ENCODE data around the gene RARS1. TPM values are rescaled to one million over a fixed set of nuclear protein-coding genes. Genes with fewer than 3 reads are reported as not detected.
"Not testable (repeated sequence)": the region's sequence is repeated elsewhere in the genome, so short reads cannot be mapped to it uniquely, and the experiment has no call there.

The RARS1 gene
- total RNA-seq, 1 donor from 2014 or later, result 131 TPM

DNA sequence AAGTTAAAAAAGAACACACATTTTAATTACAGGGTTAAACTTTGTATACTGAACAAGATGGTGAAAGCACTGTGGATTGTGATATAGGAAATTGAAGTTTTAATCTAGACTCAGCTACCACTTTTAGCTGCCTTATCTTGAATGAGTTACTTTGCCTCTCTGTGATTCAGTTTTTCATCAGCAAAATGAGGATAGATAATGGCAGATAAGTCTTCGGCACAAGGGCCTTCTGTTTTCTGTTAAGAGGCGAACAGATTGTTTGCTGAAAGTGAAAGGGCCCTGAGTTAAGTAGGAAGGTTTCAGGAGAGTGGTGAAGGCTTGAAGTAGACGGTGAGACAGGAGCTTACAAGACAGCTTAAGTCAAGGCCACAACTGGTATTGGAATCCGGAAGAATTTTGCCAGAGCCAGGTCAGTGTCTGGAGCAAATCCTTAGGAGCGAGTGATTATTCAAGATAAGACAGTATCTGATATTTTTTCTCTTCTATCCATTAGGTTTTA lies 7.8 kb downstream of the RARS1 start:
- peaks cover 76% of the 10 kb centered on the region for H3K36me3 Mint-ChIP-seq (ENCODE audit: low read depth)
- no peaks in the 10 kb centered on the region for H3K27me3 Mint-ChIP-seq (ENCODE audit: low read depth)

DNA sequence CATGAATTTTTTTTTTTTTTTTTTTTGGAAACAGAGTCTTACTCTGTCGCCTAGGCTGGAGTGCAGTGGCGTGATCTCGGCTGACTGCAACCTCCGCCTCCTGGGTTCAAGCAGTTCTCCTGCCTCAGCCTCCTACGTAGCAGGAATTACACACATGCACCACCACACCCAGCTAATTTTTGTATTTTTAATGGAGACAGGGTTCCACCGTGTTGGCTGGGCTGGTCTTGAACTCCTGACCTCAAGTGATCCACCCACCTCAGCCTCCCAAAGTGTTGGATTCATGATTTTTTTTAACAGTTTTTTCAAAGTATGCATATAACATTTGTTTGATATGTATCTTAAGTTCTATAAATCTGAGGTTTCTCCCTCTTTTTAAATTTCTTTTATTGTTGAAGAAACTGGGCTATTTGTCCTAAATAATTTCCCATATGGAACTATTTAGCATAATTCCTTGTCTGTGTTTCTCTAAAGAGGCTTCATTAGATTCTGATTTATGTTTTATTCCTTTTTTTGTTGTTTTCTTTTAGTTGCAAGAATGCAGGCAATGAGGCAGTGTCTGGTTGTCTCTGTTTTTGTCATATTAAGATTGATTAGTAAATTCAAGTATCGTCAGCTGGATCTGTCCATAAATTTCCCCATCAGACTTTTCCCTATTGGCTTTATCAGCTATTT lies 16.4 kb downstream of the RARS1 start:
- intact Hi-C loops (cut with micrococcal nuclease), result no loop called here
- Mint-ChIP-seq H3K4me3 (ENCODE audit: low read depth) (no peak overlapping the region), H3K27me3 (ENCODE audit: low read depth) (no peaks in the 10 kb centered on the region), H3K36me3 (ENCODE audit: low read depth) (peaks cover 51% of the 10 kb centered on the region), H3K27ac (no peak overlapping the region), H3K9me3 (no peaks in the 10 kb centered on the region), H3K4me1 (ENCODE audit: low read depth) (no peaks in the 10 kb centered on the region)
- DNase-seq (ENCODE audit: low spot score), result no peak

More for the DNA sequence above, 7.8 kb downstream of the RARS1 start:
- no peak overlapping the region for H3K4me3 Mint-ChIP-seq (ENCODE audit: low read depth)
- DNase-seq (ENCODE audit: low spot score), result no peak
- no peaks in the 10 kb centered on the region for H3K9me3 Mint-ChIP-seq
- peaks cover 5% of the 10 kb centered on the region for H3K4me1 Mint-ChIP-seq (ENCODE audit: low read depth)
- H3K27ac Mint-ChIP-seq, result no peak overlapping the region
- intact Hi-C loops (cut with micrococcal nuclease), result no loop called here

DNA sequence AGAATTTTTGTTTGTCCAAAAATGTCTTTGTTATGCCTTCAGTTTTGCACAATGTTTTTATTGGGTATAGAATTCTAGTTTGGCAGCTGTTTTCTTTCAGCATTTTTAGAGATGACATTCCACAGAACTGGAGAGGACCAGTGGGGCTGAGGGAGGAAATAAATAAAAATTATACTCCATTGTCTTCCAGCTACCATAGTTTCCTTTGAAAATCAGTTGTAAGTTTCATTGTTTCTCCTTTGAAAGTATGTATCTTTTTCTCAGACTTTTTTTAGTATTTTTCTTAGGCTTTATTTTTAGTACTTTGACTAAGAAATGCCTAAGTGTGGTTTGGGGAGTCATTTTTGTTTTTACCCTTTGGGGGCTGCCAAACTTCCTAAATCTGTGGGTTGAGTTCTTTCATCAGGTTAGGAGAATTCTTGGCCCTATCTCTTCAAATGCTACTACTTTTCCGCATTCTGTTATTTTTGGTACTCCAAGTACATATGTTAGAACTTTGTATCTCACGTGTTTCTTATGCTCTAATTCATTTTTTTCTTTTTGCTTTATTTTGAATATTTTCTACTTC lies 27.7 kb downstream of the RARS1 start:
- Mint-ChIP-seq H3K4me3 (ENCODE audit: low read depth) (no peak overlapping the region), H3K36me3 (ENCODE audit: low read depth) (peaks cover 96% of the 10 kb centered on the region), H3K9me3 (peaks cover 17% of the 10 kb centered on the region), H3K4me1 (ENCODE audit: low read depth) (no peaks in the 10 kb centered on the region), H3K27ac (no peak overlapping the region), H3K27me3 (ENCODE audit: low read depth) (no peaks in the 10 kb centered on the region)
- intact Hi-C loops (cut with micrococcal nuclease), result no loop called here
- no peak for DNase-seq (ENCODE audit: low spot score)

DNA sequence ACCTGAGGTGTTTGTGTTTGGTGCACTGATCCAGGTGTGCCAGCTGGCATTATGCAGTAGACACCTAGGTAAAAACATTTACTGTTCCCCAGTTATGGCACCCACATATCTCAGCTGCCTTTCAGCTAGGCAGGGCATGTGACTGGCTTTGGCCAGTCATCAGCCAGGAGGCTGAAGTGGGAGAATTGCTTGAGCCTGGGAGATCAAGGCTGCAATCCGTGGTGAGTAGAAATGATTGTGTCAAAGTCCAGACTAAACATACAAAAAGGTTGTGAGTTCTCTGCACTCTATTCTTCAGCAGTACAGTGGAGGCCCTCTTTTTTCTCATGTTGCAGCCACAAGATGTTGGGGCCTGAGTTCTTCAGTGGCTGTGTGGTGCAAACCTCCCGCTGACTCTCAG lies 39.6 kb downstream of the RARS1 start:
- Mint-ChIP-seq H3K27ac (no peak overlapping the region), H3K27me3 (ENCODE audit: low read depth) (peaks cover 27% of the 10 kb centered on the region), H3K36me3 (ENCODE audit: low read depth) (no peaks in the 10 kb centered on the region), H3K9me3 (peaks cover 6% of the 10 kb centered on the region), H3K4me3 (ENCODE audit: low read depth) (no peak overlapping the region), H3K4me1 (ENCODE audit: low read depth) (peaks cover 8% of the 10 kb centered on the region)
- intact Hi-C loops (cut with micrococcal nuclease), result no loop called here
- DNase-seq (ENCODE audit: low spot score), result no peak

DNA sequence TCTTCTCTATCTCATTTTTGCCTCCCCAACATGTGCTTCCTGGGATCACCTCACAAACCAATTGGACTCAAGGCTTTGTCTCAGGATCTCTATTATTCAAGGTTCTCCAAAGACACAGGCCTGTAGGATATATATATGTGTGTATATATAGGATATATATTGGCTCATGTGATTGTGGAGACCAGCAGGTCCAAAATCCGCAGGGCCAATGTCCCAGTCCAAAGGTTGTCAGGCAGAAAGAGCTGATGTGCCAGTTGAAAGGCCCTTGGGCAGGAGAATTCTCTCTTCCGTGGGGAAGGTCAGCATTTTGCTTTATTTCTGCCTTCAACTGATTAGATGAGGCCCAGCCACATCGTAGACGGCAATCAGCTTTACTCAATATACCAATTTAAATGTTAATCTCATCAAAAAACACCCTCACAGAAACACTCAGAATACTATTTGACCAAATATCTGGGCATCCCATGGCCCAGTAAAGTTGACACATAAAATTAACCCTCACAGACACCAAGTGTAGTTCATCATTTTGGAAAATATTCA lies 41.6 kb downstream of the RARS1 start:
- DNase-seq (ENCODE audit: low spot score), result no peak
- Mint-ChIP-seq H3K36me3 (ENCODE audit: low read depth) (no peaks in the 10 kb centered on the region), H3K4me3 (ENCODE audit: low read depth) (no peak overlapping the region), H3K27me3 (ENCODE audit: low read depth) (peaks cover 38% of the 10 kb centered on the region), H3K4me1 (ENCODE audit: low read depth) (peaks cover 8% of the 10 kb centered on the region), H3K9me3 (peaks cover 6% of the 10 kb centered on the region), H3K27ac (no peak overlapping the region)
- intact Hi-C loops (cut with micrococcal nuclease), result loop anchor here (1.0 kb wide), 1 partner anchor 42 kb away; the partner anchor contains the start of gene RARS1

DNA sequence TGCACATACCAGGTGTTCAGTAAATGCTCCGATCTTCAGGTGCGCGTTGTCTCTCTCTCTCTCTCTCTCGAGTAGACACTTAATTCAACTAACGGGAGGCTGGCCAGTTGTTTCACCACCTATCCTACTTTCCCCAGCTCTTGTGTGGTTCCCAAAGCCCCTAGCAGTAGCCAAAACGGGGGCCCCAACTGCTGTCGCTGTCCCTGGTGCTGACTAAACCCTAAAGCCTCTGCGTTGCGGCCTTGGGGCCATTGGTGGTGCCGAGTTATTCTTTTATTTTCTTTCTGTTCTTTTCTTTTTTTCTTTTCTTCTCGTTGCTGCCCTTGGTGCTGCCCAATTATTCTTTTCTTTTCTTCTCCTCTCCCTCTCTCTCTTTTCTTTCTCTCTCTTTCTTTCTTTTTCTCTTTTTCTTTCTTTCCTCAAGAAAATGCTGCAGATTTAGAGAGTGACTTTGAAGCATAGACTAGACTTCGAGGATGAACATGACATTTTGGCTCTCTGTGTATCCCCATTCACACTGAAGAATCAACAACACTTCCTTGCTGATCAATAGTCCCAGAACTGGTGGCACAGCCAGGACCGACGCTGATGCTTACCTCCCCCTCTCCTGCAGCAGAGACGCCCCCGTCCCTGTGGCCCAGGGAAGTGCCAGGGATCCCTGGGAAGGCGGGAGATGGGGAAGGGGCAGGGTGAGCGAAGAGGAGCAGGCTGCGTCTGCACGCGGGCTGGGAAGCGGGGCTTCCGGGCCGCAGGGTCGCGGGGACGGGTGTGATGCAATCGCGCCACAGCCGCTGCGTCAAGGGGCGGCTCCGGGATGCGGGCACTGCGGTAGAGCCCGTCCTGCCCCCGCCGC lies 42.5 kb downstream of the RARS1 start, which contains the start of gene FBLL1:
Gene FBLL1 (plus strand): TSS at position 785 of the 853 bp plus-strand sequence. CDS start 200 bp downstream, outside the sequence.
- no peak for DNase-seq (ENCODE audit: low spot score)
- peaks cover 38% of the 10 kb centered on the region for H3K27me3 Mint-ChIP-seq (ENCODE audit: low read depth)
- H3K36me3 Mint-ChIP-seq (ENCODE audit: low read depth), result no peaks in the 10 kb centered on the region
- no peak within 1 kb of the TSS for H3K27ac Mint-ChIP-seq
- H3K9me3 Mint-ChIP-seq, result peaks cover 6% of the 10 kb centered on the region
- H3K4me1 Mint-ChIP-seq (ENCODE audit: low read depth), result peaks cover 8% of the 10 kb centered on the region
- intact Hi-C loops (cut with micrococcal nuclease), result loop anchor here (1.0 kb wide), 1 partner anchor 42 kb away; the partner anchor contains the start of gene RARS1
- peak within 1 kb of the TSS; percentile 62 for H3K4me3 Mint-ChIP-seq (ENCODE audit: low read depth)

DNA sequence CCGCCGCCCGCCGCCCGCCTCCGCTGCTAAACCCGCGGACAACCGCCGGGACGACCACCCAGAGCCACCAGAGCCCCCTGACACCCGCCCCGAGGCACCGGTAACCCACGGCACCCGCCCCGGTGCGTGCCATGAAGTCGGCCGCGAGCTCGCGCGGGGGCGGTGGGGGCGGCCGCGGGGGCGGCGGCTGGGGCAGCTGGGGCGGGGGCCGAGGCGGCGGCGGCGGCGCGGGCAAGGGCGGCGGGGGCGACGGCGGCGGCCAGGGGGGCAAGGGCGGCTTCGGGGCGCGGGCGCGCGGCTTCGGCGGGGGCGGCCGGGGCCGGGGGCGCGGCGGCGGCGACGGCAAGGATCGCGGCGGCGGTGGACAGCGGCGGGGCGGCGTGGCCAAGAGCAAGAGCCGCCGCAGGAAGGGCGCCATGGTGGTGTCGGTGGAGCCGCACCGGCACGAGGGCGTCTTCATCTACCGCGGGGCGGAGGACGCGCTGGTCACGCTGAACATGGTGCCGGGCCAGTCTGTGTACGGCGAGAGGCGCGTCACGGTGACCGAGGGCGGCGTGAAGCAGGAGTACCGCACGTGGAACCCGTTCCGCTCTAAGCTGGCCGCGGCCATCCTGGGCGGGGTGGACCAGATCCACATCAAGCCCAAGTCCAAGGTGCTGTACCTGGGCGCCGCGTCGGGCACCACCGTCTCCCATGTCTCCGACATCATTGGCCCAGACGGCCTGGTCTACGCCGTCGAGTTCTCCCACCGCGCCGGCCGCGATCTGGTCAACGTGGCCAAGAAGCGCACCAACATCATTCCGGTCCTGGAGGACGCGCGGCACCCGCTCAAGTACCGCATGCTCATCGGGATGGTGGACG lies 43.3 kb downstream of the RARS1 start:
- no peak for DNase-seq (ENCODE audit: low spot score)
- peak overlapping the region; percentile 8 for H3K4me3 Mint-ChIP-seq (ENCODE audit: low read depth)
- H3K4me1 Mint-ChIP-seq (ENCODE audit: low read depth), result peaks cover 8% of the 10 kb centered on the region
- no peaks in the 10 kb centered on the region for H3K36me3 Mint-ChIP-seq (ENCODE audit: low read depth)
- peaks cover 38% of the 10 kb centered on the region for H3K27me3 Mint-ChIP-seq (ENCODE audit: low read depth)
- peaks cover 6% of the 10 kb centered on the region for H3K9me3 Mint-ChIP-seq
- intact Hi-C loops (cut with micrococcal nuclease), result no loop called here
- H3K27ac Mint-ChIP-seq, result no peak overlapping the region

DNA sequence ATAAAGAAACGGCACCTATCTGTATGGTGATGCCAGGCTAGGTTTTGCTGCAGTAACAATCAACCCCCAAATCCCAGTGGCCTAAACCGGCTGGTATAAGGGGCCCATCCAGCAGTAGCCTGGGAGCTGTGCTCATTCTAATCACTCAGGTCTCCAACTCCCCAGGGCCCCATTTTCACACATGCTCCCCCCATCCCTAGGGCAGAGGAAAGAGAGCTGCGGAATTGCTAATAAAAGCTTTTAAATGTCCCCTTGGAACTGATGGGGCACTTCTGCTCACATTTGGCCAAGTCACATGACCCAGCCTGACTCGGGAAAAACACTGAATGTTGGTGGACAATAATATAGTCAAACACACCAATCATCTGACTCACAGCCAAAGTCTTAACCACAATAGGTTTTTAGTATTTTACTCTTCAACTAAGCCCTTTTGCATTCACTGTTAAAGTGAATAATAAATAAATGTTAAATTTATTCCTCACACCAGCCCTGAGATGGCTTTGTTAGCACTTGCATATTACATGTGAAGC lies 44.4 kb downstream of the RARS1 start:
- Mint-ChIP-seq H3K4me3 (ENCODE audit: low read depth) (no peak overlapping the region), H3K9me3 (peaks cover 6% of the 10 kb centered on the region), H3K27ac (no peak overlapping the region), H3K4me1 (ENCODE audit: low read depth) (peaks cover 8% of the 10 kb centered on the region), H3K36me3 (ENCODE audit: low read depth) (no peaks in the 10 kb centered on the region), H3K27me3 (ENCODE audit: low read depth) (peaks cover 38% of the 10 kb centered on the region)
- intact Hi-C loops (cut with micrococcal nuclease), result no loop called here
- DNase-seq (ENCODE audit: low spot score), result no peak

DNA sequence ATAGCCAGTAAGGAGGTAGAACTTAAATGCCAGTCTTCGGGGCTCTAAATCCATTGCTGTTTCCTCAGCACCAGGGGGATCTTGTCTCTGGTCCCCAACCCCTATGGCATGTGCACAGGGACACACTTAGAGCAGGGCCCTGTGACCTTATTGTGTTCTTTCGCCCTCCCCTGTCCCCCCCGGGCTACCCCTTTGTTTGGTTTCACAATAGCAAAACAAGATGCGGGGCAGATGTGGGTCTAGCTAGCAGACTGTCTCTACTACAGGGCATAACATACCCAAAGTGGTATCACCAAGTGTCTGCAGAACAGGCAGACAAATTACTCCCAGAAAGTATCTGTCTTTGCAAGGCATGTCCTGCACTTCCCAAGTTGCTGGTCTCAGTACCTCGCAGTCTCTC lies 44.9 kb downstream of the RARS1 start:
- peaks cover 6% of the 10 kb centered on the region for H3K9me3 Mint-ChIP-seq
- peaks cover 38% of the 10 kb centered on the region for H3K27me3 Mint-ChIP-seq (ENCODE audit: low read depth)
- DNase-seq (ENCODE audit: low spot score), result no peak
- no peak overlapping the region for H3K4me3 Mint-ChIP-seq (ENCODE audit: low read depth)
- peaks cover 8% of the 10 kb centered on the region for H3K4me1 Mint-ChIP-seq (ENCODE audit: low read depth)
- intact Hi-C loops (cut with micrococcal nuclease), result no loop called here
- H3K36me3 Mint-ChIP-seq (ENCODE audit: low read depth), result no peaks in the 10 kb centered on the region
- no peak overlapping the region for H3K27ac Mint-ChIP-seq

DNA sequence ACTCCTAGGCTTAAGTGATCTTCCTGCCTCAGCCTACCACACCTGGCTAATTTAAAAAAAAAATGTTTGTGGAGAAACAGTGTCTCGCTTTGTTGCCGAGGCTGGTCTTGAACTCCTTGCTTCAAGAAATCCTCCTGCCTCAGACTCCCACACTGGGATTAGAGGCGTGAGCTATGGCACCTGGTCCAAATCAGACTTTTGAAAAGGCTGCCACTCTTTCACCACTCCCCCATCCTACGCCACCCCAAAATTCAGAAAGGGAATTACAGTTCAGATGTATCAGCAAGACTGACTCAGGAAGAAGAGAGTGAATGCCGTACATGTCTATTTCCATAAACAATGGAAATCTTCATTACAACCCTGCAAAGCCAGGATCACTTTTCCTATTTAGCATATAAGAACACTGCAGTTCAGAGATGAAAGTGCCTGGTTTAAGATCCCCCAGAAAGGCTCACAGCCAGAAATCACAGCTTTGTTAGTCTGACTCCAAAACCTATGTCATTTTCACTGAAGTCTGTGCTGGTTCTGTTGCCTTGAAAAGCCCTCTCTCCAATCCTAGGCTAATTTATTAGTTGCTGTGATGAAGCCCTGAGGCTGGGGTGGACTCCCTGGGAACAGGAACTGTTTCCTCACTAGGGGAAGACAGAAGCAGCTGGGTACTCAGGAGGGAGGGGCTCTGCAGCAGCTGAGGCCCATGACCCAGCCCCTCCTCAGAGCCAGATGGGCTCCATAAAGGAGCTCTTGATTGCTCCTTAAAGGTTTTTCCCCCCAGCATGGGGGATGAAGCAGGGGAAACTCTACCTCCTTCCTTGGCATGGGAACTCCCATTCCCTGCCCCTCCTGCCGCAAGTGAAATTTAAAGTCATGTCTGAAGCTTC lies 46.0 kb downstream of the RARS1 start:
- intact Hi-C loops (cut with micrococcal nuclease), result no loop called here
- no peaks in the 10 kb centered on the region for H3K36me3 Mint-ChIP-seq (ENCODE audit: low read depth)
- peaks cover 6% of the 10 kb centered on the region for H3K9me3 Mint-ChIP-seq
- peaks cover 39% of the 10 kb centered on the region for H3K27me3 Mint-ChIP-seq (ENCODE audit: low read depth)
- peaks cover 8% of the 10 kb centered on the region for H3K4me1 Mint-ChIP-seq (ENCODE audit: low read depth)
- no peak overlapping the region for H3K27ac Mint-ChIP-seq
- H3K4me3 Mint-ChIP-seq (ENCODE audit: low read depth), result no peak overlapping the region
- DNase-seq (ENCODE audit: low spot score), result no peak

DNA sequence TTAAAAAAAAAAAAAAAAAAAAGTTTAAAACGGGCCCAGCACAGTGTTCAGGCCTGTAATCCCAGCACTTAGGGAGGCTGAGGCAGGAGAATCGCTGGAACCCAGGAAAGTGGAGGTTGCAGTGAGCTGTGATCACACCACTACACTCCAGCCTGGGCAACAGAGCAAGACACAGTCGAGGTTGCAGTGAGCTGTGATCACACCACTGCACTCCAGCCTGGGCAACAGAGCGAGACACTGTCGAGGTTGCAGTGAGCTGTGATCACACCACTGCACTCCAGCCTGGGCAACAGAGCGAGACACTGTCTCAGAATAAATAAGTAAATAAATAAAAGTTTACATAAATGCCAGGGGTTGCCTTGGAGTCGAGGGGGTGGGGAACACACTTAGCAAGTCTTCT lies 48.1 kb downstream of the RARS1 start:
- peaks cover 27% of the 10 kb centered on the region for H3K27me3 Mint-ChIP-seq (ENCODE audit: low read depth)
- DNase-seq (ENCODE audit: low spot score); intact Hi-C loops (cut with micrococcal nuclease); H3K36me3 Mint-ChIP-seq (ENCODE audit: low read depth); H3K27ac Mint-ChIP-seq; H3K9me3 Mint-ChIP-seq; H3K4me1 Mint-ChIP-seq (ENCODE audit: low read depth); H3K4me3 Mint-ChIP-seq (ENCODE audit: low read depth): not testable (repeated sequence)
